ENCODE data around the gene ADORA2B. TPM values are rescaled to one million over a fixed set of nuclear protein-coding genes. Genes with fewer than 3 reads are reported as not detected.

The ADORA2B gene
- total and polyA plus RNA-seq, 2 of the 8 experiments (the other 6 are each of a cell fraction or from before 2014, with no cell fraction given), result 2.6 to 8.2 TPM

GRCh38 chr17:15909481-15909991 is 35.4 kb upstream of the ADORA2B start:
- Histone ChIP-seq H4K8ac (ENCODE audit: extremely low read depth, insufficient read depth, low read length) (no peak overlapping the region), H3K4me3 (ENCODE audit: extremely low read depth in 1 of 4, insufficient read depth in 2 of 4, low read depth in 3 of 4, low read length in 4 of 4) (no peak overlapping the region), H3K9me3 (ENCODE audit: insufficient read depth in 2 of 2, low read depth in 1 of 2, low read length in 1 of 2) (no peaks in the 10 kb centered on the region), H4K91ac (replicated peaks; ENCODE audit: insufficient read length, low read length) (no peak overlapping the region), H2BK20ac (ENCODE audit: low read length) (no peak overlapping the region), H3K9ac (replicated peaks in 1 of 4; ENCODE audit: extremely low read depth in 1 of 4, low read depth in 3 of 4, low read length in 3 of 4) (no peak overlapping the region; a peak in 1 of 7 replicates), H3K23me2 (ENCODE audit: low read depth, low read length) (no peaks in the 10 kb centered on the region), H2AK5ac (ENCODE audit: low read depth, low read length) (no peak overlapping the region), H3K36me3 (ENCODE audit: control insufficient read depth in 2 of 4, insufficient read depth in 4 of 4, low read length in 3 of 4) (no peaks in the 10 kb centered on the region), H3K18ac (ENCODE audit: extremely low read depth, low read length) (no peak overlapping the region; the same call in 1 of the 2 replicates), H2AFZ (ENCODE audit: low read length) (peak overlapping the region; percentile 52; the same call in 1 of the 2 replicates), H3K56ac (replicated peaks; ENCODE audit: insufficient read length, low read depth, low read length) (no peak overlapping the region), H3K14ac (ENCODE audit: insufficient read length) (no peak overlapping the region), H3K4me1 (replicated peaks in 1 of 4; ENCODE audit: control insufficient read depth in 3 of 4, insufficient read depth in 4 of 4, low read length in 3 of 4) (peaks cover 0 to 7% (median 0%) of the 10 kb centered on the region in 4 experiments; a peak in 2 of 7 replicates), H2BK120ac (replicated peaks; ENCODE audit: low read depth, low read length) (no peak overlapping the region), H3K27me3 (replicated peaks in 1 of 4; ENCODE audit: control insufficient read depth in 3 of 4, extremely low read depth in 1 of 4, insufficient read depth in 3 of 4, low read length in 3 of 4) (no peaks in the 10 kb centered on the region), H3K4ac (replicated peaks; ENCODE audit: insufficient read length, low read depth, low read length) (no peak overlapping the region), H4K5ac (ENCODE audit: insufficient read length, low read depth, low read length) (no peak overlapping the region), H4K20me1 (replicated peaks in 1 of 2; ENCODE audit: control insufficient read depth in 1 of 2, insufficient read depth in 2 of 2, low read length in 2 of 2) (no peaks in the 10 kb centered on the region), H3K79me2 (ENCODE audit: control insufficient read depth in 1 of 2, insufficient read depth in 2 of 2, low read length in 2 of 2) (no peaks in the 10 kb centered on the region), H3K79me1 (ENCODE audit: low read depth, low read length) (no peaks in the 10 kb centered on the region), H3K4me2 (ENCODE audit: insufficient read depth in 1 of 2, low read depth in 2 of 2, low read length in 2 of 2) (no peak overlapping the region), H2BK5ac (ENCODE audit: low read depth, low read length) (no peak overlapping the region), H3K23ac (ENCODE audit: insufficient read length) (no peak overlapping the region), H3K27ac (ENCODE audit: low read depth, low read length) (no peak overlapping the region), H2BK15ac (ENCODE audit: low read length) (peak overlapping the region; percentile 89; the same call in 1 of the 2 replicates), H2BK12ac (ENCODE audit: low read depth, low read length) (no peak overlapping the region; the same call in 1 of the 2 replicates)
- POLR2A ChIA-PET (ENCODE audit: partially characterized antibody), result interaction anchor here (1.2 kb wide), 1 partner anchor 56 kb away, joined by 4 read pairs; no protein-coding TSS in a partner anchor
- TF ChIP-seq SIX5 (IDR thresholded peaks at IDR 0.05; ENCODE audit: low read depth, low read length) (no peak), RAD21 (IDR thresholded peaks at IDR 0.05 in 1 of 2, conservative IDR thresholded peaks at IDR 0.05 in 1 of 2; ENCODE audit: low read depth in 2 of 2, low read length in 2 of 2) (no peak)
- CTCF ChIA-PET (ENCODE audit: partially characterized antibody), result interaction anchor here (0.7 to 1.1 kb wide), 4 partner anchors 10 to 23 kb away, joined by 3 read pairs; no protein-coding TSS in a partner anchor
- WGBS, 2 experiments (ENCODE audit: extremely low coverage in 1 of 2, insufficient coverage in 1 of 2, insufficient read length in 1 of 2, insufficient replicate concordance in 2 of 2, low coverage in 1 of 2, low lambda C conversion rate in 2 of 2, missing lambda C conversion rate in 1 of 2), result 85% methylated on average over 9 of the region's 9 CpGs; no CpG with 5 or more reads in 1 of the 2 experiments
- DNase-seq (ENCODE audit: low read depth in 1 of 2, low spot score in 2 of 2) (no peak), FAIRE-seq (no peak)
